GM20431 (cell line): ENCODE results near the gene N4BP2.
"Not testable (repeated sequence)": the region's sequence is repeated elsewhere in the genome, so short reads cannot be mapped to it uniquely, and the experiment has no call there.

Experiments used
- in situ Hi-C: fragments of 300-500 bp; cut with MseI, MboI; formaldehyde crosslinking; loops from one replicate; pipeline ENCODE4 v1.15.0; 2020; ENCODE audit warnings: low sequenced_read_pairs; ENCODE audit not compliant: unreplicated experiment

N4BP2 gene

GRCh38 chr4:40086421-40086820, 29.8 kb downstream of the N4BP2 start:
- in situ Hi-C loops, result no loop called here

GRCh38 chr4:40087799-40088366, 31.2 kb downstream of the N4BP2 start:
- in situ Hi-C loops, result no loop called here

GRCh38 chr4:40093400-40093799, 36.8 kb downstream of the N4BP2 start:
- in situ Hi-C loops, result not testable (repeated sequence)

GRCh38 chr4:40099010-40099409, 42.4 kb downstream of the N4BP2 start:
- in situ Hi-C loops, result no loop called here

GRCh38 chr4:40107150-40107549, 50.5 kb downstream of the N4BP2 start:
- in situ Hi-C loops, result not testable (repeated sequence)

- in situ Hi-C loops, result no loop called here
Measured at GRCh38 chr4:40112027-40112792, 55.6 kb downstream of the N4BP2 start.

- in situ Hi-C loops, result no loop called here
Measured at GRCh38 chr4:40114206-40114605, 57.6 kb downstream of the N4BP2 start.

GRCh38 chr4:40118861-40119260, 62.2 kb downstream of the N4BP2 start:
- in situ Hi-C loops, result no loop called here

- in situ Hi-C loops, result no loop called here
Measured at GRCh38 chr4:40119344-40119743, 62.7 kb downstream of the N4BP2 start.

- in situ Hi-C loops, result no loop called here
Measured at GRCh38 chr4:40121515-40121914, 64.9 kb downstream of the N4BP2 start.

- in situ Hi-C loops, result no loop called here
Measured at GRCh38 chr4:40122941-40123340, 66.3 kb downstream of the N4BP2 start.

- in situ Hi-C loops, result no loop called here
Measured at GRCh38 chr4:40124690-40125089, 68.0 kb downstream of the N4BP2 start.

- in situ Hi-C loops, result no loop called here
Measured at GRCh38 chr4:40130401-40131036, 73.9 kb downstream of the N4BP2 start.

GRCh38 chr4:40132816-40133215, 76.2 kb downstream of the N4BP2 start:
- in situ Hi-C loops, result no loop called here

- in situ Hi-C loops, result no loop called here
Measured at GRCh38 chr4:40134206-40134917, 77.7 kb downstream of the N4BP2 start.

- in situ Hi-C loops, result not testable (repeated sequence)
Measured at GRCh38 chr4:40136202-40136601, 79.6 kb downstream of the N4BP2 start.

- in situ Hi-C loops, result no loop called here
Measured at GRCh38 chr4:40140196-40140595, 83.5 kb downstream of the N4BP2 start.

- in situ Hi-C loops, result not testable (repeated sequence)
Measured at GRCh38 chr4:40140597-40140996, 83.9 kb downstream of the N4BP2 start.

- in situ Hi-C loops, result no loop called here
Measured at GRCh38 chr4:40143926-40144508, 87.4 kb downstream of the N4BP2 start.

- in situ Hi-C loops, result no loop called here
Measured at GRCh38 chr4:40144716-40145115, 88.1 kb downstream of the N4BP2 start.
